ENCODE data around the gene FUT4.
"Not testable (repeated sequence)": the region's sequence is repeated elsewhere in the genome, so short reads cannot be mapped to it uniquely, and the experiment has no call there.

The FUT4 gene

DNA sequence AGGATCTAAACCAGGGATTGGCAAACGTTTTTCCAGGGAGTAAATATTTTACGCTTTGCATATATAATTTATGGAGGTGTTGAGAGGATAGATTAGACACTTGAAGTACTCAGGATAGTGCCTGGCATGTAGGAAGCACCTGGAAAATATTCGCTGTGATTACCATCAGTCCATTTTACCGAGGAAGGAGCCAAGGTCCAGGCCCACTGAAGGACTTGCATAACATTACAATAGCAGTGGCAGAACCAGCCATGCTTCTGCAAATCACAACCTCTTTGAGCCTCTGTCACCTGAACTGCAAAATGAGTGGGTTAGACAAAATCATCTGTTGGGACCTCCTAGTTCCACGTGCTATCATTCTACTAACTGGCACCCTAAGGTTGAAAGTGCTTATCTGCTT, 5.4 kb downstream of the FUT4 start:
- TF ChIP-seq, protein P1, sequence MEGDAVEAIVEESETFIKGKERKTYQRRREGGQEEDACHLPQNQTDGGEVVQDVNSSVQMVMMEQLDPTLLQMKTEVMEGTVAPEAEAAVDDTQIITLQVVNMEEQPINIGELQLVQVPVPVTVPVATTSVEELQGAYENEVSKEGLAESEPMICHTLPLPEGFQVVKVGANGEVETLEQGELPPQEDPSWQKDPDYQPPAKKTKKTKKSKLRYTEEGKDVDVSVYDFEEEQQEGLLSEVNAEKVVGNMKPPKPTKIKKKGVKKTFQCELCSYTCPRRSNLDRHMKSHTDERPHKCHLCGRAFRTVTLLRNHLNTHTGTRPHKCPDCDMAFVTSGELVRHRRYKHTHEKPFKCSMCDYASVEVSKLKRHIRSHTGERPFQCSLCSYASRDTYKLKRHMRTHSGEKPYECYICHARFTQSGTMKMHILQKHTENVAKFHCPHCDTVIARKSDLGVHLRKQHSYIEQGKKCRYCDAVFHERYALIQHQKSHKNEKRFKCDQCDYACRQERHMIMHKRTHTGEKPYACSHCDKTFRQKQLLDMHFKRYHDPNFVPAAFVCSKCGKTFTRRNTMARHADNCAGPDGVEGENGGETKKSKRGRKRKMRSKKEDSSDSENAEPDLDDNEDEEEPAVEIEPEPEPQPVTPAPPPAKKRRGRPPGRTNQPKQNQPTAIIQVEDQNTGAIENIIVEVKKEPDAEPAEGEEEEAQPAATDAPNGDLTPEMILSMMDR (IDR thresholded peaks at IDR 0.05), result no peak
- TF ChIP-seq ZFX (IDR thresholded peaks at IDR 0.05; ENCODE audit: borderline replicate concordance), result no peak
- H3K27ac ChIP-seq, result no peak overlapping the region

GRCh38 chr11:94550513-94550912, 6.8 kb downstream of the FUT4 start:
- no peak for TF ChIP-seq ZFX (IDR thresholded peaks at IDR 0.05; ENCODE audit: borderline replicate concordance)
- TF ChIP-seq, protein P1 (IDR thresholded peaks at IDR 0.05), result no peak
- no peak overlapping the region for H3K27ac ChIP-seq

GRCh38 chr11:94553938-94554337, 10.2 kb downstream of the FUT4 start:
- TF ChIP-seq, protein P1 (IDR thresholded peaks at IDR 0.05), result no peak
- no peak for TF ChIP-seq ZFX (IDR thresholded peaks at IDR 0.05; ENCODE audit: borderline replicate concordance)
- no peak overlapping the region for H3K27ac ChIP-seq

GRCh38 chr11:94555752-94556329, 12.1 kb downstream of the FUT4 start:
- H3K27ac ChIP-seq, result not testable (repeated sequence)

GRCh38 chr11:94557421-94557820, 13.7 kb downstream of the FUT4 start:
- TF ChIP-seq, protein P1 (IDR thresholded peaks at IDR 0.05), result no peak
- no peak for TF ChIP-seq ZFX (IDR thresholded peaks at IDR 0.05; ENCODE audit: borderline replicate concordance)
- no peak overlapping the region for H3K27ac ChIP-seq

DNA sequence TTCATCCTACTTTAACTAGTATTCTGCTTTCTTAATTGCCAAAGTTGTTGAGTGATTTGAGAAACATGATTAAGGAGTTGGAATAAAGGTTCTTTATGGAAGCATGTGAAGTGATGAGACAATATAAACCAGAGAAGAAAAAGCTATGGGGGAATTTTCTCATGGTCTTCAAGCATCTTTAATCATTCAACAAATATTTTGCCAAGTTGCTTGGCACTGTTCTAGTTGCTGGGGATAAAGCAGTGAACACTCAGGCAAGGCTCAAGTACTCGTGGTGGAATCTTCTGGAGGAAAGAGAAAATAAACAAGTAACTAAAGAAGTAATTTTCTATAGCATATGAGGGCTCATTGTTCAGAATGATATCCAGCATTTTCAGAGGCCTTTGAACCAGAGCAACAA, 14.3 kb downstream of the FUT4 start:
- no peak for TF ChIP-seq ZFX (IDR thresholded peaks at IDR 0.05; ENCODE audit: borderline replicate concordance)
- TF ChIP-seq, protein P1 (IDR thresholded peaks at IDR 0.05), result no peak
- H3K27ac ChIP-seq, result no peak overlapping the region

DNA sequence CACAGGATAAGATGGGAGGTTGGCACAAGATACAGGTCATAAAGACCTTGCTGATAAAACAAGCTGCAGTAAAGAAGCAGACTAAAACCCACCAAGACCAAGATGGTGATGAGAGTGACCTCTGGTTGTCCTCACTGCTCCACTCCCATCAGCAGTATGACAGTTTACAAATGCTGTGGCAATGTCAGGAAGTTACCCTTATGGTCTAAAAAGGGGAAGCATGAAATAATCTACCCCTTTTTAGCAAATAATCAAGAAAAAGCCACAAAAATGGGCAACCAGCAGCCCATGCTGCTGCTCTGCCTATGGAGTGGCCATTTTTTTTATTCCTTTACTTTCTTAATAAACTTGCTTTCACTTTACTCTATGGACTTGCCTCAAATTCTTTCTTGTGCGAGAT, 14.7 kb downstream of the FUT4 start:
- TF ChIP-seq ZFX (IDR thresholded peaks at IDR 0.05; ENCODE audit: borderline replicate concordance), result no peak
- TF ChIP-seq, protein P1 (IDR thresholded peaks at IDR 0.05), result no peak
- H3K27ac ChIP-seq, result no peak overlapping the region

DNA sequence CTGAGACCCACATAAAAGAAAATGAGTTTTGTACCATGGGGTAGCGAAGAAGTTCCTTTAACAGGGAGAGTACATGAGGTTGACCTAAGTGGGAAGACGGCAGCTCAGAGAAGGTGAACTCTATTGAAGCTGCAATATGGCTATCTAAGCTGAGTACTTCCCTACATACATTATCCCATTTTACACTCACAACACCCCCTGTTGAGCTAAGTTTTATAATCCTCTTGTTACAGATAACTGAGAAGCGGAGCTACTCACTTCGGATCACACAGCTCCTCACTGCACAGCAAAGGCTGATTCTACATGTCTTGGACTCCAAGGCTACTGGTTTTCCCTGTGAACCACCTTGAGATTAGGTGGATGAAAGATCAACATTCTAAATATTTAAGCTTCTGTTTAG, 15.2 kb downstream of the FUT4 start:
- no peak overlapping the region for H3K27ac ChIP-seq
- TF ChIP-seq ZFX (IDR thresholded peaks at IDR 0.05; ENCODE audit: borderline replicate concordance), result no peak
- TF ChIP-seq, protein P1 (IDR thresholded peaks at IDR 0.05), result no peak
